Urinary bladder (tissue), 4 donors: Measurements from ENCODE around the gene CHST8. TPM values are rescaled to one million over a fixed set of nuclear protein-coding genes. Genes with fewer than 3 reads are reported as not detected.
"Not testable (repeated sequence)": the region's sequence is repeated elsewhere in the genome, so short reads cannot be mapped to it uniquely, and the experiment has no call there.

Source experiments
- DNase-seq: peaks from one replicate; pipeline ENCODE4 v3.0.0-alpha.2; 2015; ENCODE audit errors: extremely low spot score
- H3K27ac ChIP-seq: one replicate; pipeline ENCODE4 v1.5.1; 2013; ENCODE audit warnings: low read depth, mild to moderate bottlenecking, moderate library complexity
- H3K36me3 ChIP-seq: one replicate; pipeline ENCODE4 v1.6.1; 2013; ENCODE audit warnings: mild to moderate bottlenecking, moderate library complexity; ENCODE audit not compliant: insufficient read depth
- H3K4me1 ChIP-seq: one replicate; pipeline ENCODE4 v1.6.1; 2013; ENCODE audit warnings: mild to moderate bottlenecking, moderate library complexity; ENCODE audit not compliant: insufficient read depth
- H3K4me3 ChIP-seq: one replicate; pipeline ENCODE4 v1.5.1; 2013; ENCODE audit warnings: low read depth, low read length
- WGBS: extraction: QIAGEN DNeasy Blood & Tissue Kit; methylation state at CpG from one replicate; pipeline ENCODE4 v1.1.7; 2013; 5-methylcytosine and 5-hydroxymethylcytosine counted together
- polyA plus RNA-seq: library from polyadenylated mRNA; stranded (reverse); fragments of 200-250 nt; gene quantifications from one replicate; pipeline ENCODE4 v1.2.3, GENCODE V29; 2013
- total RNA-seq: library from RNA; depleted of rRNA; stranded (reverse); fragments of >200 nt; gene quantifications from one replicate; pipeline ENCODE4 v1.2.3, GENCODE V29; 2014
- donor health status: healthy with polysubstance abuse.
- donor health status: healthy.

CHST8 gene
- total and polyA plus RNA-seq, 2 donors, result 0.69 to 0.73 TPM

DNA sequence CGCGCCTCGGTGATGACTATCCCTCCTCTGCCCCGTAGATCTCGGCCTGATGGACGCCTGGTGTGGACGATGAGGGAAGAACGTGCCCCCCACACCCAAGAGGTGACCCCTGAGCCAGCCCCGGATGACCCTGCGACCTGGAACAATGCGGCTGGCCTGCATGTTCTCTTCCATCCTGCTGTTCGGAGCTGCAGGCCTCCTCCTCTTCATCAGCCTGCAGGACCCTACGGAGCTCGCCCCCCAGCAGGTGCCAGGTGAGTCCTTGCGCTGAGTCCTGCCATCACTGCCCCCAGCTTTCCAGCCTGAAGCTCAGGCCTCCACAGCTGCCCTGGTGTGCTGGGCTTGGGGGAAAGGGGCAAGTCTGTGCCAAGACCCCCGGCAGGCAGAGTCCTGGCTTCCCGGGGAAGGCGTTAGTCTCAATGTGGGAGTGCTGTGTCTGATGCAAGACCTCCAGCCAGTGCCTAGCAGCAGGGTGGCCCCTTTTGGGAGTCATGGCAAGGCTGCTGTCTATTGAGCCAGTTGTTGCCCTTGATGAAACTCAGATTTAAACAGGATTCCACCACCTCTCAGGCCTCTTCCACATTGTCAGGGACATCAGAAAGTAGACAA is 67.5 kb downstream of the CHST8 start:
- no peak for DNase-seq
- no peaks in the 10 kb centered on the region for H3K4me1 ChIP-seq

DNA sequence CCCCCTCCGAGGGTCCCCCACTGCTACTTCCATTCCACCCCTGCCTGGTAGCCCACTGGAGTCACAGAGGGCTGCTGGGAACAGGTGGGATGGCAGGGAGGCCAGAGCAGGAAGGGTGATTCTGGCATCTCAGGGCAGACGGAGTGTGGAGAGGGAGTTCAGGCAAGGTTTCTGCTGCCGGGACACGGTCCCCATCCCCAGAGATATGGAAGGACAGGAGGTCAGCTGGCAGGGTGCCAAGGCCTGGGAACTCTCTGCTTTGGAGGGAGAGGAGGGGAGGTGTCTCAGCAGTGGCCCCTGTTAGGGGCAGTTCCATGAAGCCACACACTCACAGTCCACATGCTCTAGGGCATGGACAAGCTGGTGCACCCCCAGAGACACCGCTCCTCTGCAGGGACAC is 68.1 kb downstream of the CHST8 start:
- 42% methylated on average over 5 of the region's 5 CpGs for WGBS
- DNase-seq, result no peak
- Histone ChIP-seq H3K4me1 (no peaks in the 10 kb centered on the region), H3K36me3 (no peaks in the 10 kb centered on the region), H3K4me3 (no peak overlapping the region), H3K27ac (no peak overlapping the region)

More for the DNA sequence above, 67.5 kb downstream of the CHST8 start:
- Histone ChIP-seq H3K36me3 (no peaks in the 10 kb centered on the region), H3K4me3 (no peak overlapping the region), H3K27ac (no peak overlapping the region)
- 88% methylated on average over 18 of the region's 18 CpGs for WGBS

GRCh38 chr19:33690378-33691029 is 68.8 kb downstream of the CHST8 start:
- no peak overlapping the region for H3K27ac ChIP-seq
- H3K4me1 ChIP-seq, result no peaks in the 10 kb centered on the region
- no peak overlapping the region for H3K4me3 ChIP-seq
- DNase-seq, result no peak
- 77% methylated on average over 20 of the region's 20 CpGs for WGBS
- no peaks in the 10 kb centered on the region for H3K36me3 ChIP-seq

DNA sequence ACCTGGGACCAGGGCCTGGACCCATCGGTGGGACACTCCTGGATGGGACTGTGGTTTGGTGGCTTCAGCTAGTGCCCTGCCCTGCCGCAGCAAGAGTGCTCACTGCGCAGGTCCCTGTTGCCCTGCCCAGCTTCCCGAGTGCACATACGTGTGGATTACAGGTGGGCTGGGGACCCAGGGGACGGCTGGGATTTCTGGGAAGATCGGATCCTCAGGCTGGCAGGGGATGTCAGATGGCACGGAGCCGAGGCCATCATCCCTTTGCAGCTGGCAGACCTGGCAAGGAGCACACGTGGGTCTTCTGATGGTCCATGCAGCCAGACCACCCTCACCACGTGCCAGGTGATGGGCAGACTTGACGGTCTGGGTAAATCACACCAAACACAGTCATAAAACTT is 69.3 kb downstream of the CHST8 start:
- H3K4me1 ChIP-seq, result no peaks in the 10 kb centered on the region
- WGBS, result 76% methylated on average over 12 of the region's 12 CpGs
- no peaks in the 10 kb centered on the region for H3K36me3 ChIP-seq
- no peak for DNase-seq
- H3K27ac ChIP-seq, result no peak overlapping the region
- H3K4me3 ChIP-seq, result no peak overlapping the region

GRCh38 chr19:33691736-33692135 is 70.0 kb downstream of the CHST8 start:
- H3K4me3 ChIP-seq, result no peak overlapping the region
- H3K36me3 ChIP-seq, result no peaks in the 10 kb centered on the region
- H3K27ac ChIP-seq, result no peak overlapping the region
- no peaks in the 10 kb centered on the region for H3K4me1 ChIP-seq
- 65% methylated on average over 7 of the region's 7 CpGs for WGBS
- no peak for DNase-seq

DNA sequence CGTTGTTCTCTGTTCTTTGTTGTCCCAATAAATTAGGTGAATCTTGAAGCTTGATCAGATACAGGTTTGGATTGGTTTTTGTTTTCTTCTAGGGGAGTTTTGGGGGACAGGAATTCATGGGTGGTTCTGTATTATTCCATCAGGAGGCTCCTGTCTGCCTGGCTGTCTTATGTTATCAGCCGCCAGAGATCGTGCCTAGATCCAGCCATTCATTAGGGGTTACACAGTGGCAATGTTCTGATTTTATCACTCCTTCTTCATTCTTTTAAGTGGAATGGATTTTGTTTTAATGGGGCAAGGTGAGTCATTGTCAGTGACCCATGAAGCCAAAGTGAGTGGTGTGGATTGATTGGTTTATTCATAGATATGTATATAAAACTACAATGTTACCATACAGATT is 71.9 kb downstream of the CHST8 start:
- no peak overlapping the region for H3K27ac ChIP-seq
- 29% methylated on average over 3 of the region's 3 CpGs for WGBS
- H3K4me3 ChIP-seq, result no peak overlapping the region
- DNase-seq, result no peak
- no peaks in the 10 kb centered on the region for H3K36me3 ChIP-seq
- H3K4me1 ChIP-seq, result no peaks in the 10 kb centered on the region

DNA sequence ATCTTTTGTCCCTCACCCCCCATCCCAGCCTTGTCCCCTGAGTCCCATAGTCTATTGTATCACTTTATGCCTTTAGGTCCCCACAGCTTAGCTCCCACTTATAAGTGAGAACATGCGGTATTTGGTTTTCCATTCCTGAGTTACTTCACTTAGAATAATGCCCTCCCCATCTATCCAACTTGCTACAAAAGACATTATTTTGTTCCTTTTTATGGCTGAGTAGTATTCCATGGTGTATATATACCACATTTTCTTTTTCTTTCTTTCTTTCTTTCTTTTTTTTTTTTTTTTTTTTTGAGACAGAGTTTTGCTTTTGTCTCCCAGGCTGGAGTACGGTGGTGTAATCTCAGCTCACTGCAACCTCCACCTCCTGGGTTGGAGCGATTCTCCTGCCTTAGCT is 73.8 kb downstream of the CHST8 start:
- not testable (repeated sequence) for H3K36me3 ChIP-seq, DNase-seq
- WGBS, result 95% methylated on average over 3 of the region's 3 CpGs

GRCh38 chr19:33697766-33698165 is 76.0 kb downstream of the CHST8 start:
- Histone ChIP-seq H3K36me3 (no peaks in the 10 kb centered on the region), H3K27ac (no peak overlapping the region), H3K4me1 (no peaks in the 10 kb centered on the region), H3K4me3 (no peak overlapping the region)
- 87% methylated on average over 9 of the region's 9 CpGs for WGBS
- DNase-seq, result no peak

More for the DNA sequence above, 73.8 kb downstream of the CHST8 start:
- H3K4me3 ChIP-seq, H3K27ac ChIP-seq, H3K4me1 ChIP-seq: not testable (repeated sequence)

GRCh38 chr19:33698576-33699435 is 77.1 kb downstream of the CHST8 start:
- Histone ChIP-seq H3K27ac (no peak overlapping the region), H3K4me3 (no peak overlapping the region), H3K4me1 (no peaks in the 10 kb centered on the region), H3K36me3 (no peaks in the 10 kb centered on the region)
- WGBS, result 73% methylated on average over 14 of the region's 14 CpGs
- no peak for DNase-seq

- no peaks in the 10 kb centered on the region for H3K4me1 ChIP-seq
- H3K36me3 ChIP-seq, result no peaks in the 10 kb centered on the region
- H3K27ac ChIP-seq, result no peak overlapping the region
- H3K4me3 ChIP-seq, result no peak overlapping the region
- no peak for DNase-seq
- 78% methylated on average over 13 of the region's 13 CpGs for WGBS
These were observed 78.1 kb downstream of the CHST8 start for GRCh38 chr19:33699754-33700407.

- WGBS, result 73% methylated on average over 8 of the region's 8 CpGs
- no peak overlapping the region for H3K27ac ChIP-seq
- H3K4me1 ChIP-seq, result no peaks in the 10 kb centered on the region
- no peaks in the 10 kb centered on the region for H3K36me3 ChIP-seq
- H3K4me3 ChIP-seq, result no peak overlapping the region
- DNase-seq, result no peak
These were observed 78.8 kb downstream of the CHST8 start for GRCh38 chr19:33700408-33701013.

- 67% methylated on average over 8 of the region's 8 CpGs for WGBS
- no peak overlapping the region for H3K27ac ChIP-seq
- no peaks in the 10 kb centered on the region for H3K4me1 ChIP-seq
- DNase-seq, result no peak
- no peak overlapping the region for H3K4me3 ChIP-seq
- H3K36me3 ChIP-seq, result no peaks in the 10 kb centered on the region
These were observed 79.8 kb downstream of the CHST8 start for GRCh38 chr19:33701565-33701964.
